GM12878 (cell line): ENCODE measurements around the gene GAL3ST2. TPM values are rescaled to one million over a fixed set of nuclear protein-coding genes. Genes with fewer than 3 reads are reported as not detected.

ENCODE experiments used
- GABPA ChIP-seq: IDR thresholded peaks from 2 replicates; pipeline ENCODE4 v1.6.1; 2014; ENCODE audit warnings: antibody characterized with exemption, low read depth, mild to moderate bottlenecking, inconsistent platforms
- IKZF2 ChIP-seq, 2 experiments: fragments of 450-650 bp; IDR thresholded peaks; 2 replicates each; pipeline ENCODE4 v1.6.1; 2017; ENCODE audit warnings: mild to moderate bottlenecking in 2 of 2, moderate library complexity in 2 of 2
- IRF4 ChIP-seq: IDR thresholded peaks from 2 replicates; pipeline ENCODE4 v1.6.1; 2011; ENCODE audit warnings: low read depth, low read length
- KLF5 ChIP-seq: fragments of 450-650 bp; IDR thresholded peaks from 2 replicates; pipeline ENCODE4 v1.6.1; 2014; ENCODE audit warnings: mild to moderate bottlenecking; ENCODE audit not compliant: partially characterized antibody
- MXI1 ChIP-seq: fragments of 150-350 bp; IDR thresholded peaks from 2 replicates; pipeline ENCODE4 v1.6.1; 2011; ENCODE audit warnings: low read depth, mild to moderate bottlenecking, inconsistent platforms, low read length, improper control_type of control experiment
- MYB ChIP-seq: fragments of 150-350 bp; IDR thresholded peaks from 2 replicates; pipeline ENCODE4 v1.6.1; 2014; ENCODE audit warnings: mild to moderate bottlenecking, low read depth, low read length, borderline replicate concordance
- NBN ChIP-seq: fragments of 450-650 bp; IDR thresholded peaks from 2 replicates; pipeline ENCODE4 v1.6.1; 2016
- PAX8 ChIP-seq: fragments of 450-650 bp; IDR thresholded peaks from 2 replicates; pipeline ENCODE4 v1.6.1; 2017; ENCODE audit warnings: mild to moderate bottlenecking, moderate library complexity
- POLR2A ChIP-seq: IDR thresholded peaks from 2 replicates; pipeline ENCODE4 v1.6.1; 2011; ENCODE audit warnings: low read depth, mild to moderate bottlenecking, low read length
- RCOR1 ChIP-seq: conservative IDR thresholded peaks from 2 replicates; pipeline ENCODE4 v1.6.1; 2012; ENCODE audit warnings: low read depth, low read length, improper control_type of control experiment
- RFX5 ChIP-seq: IDR thresholded peaks from 2 replicates; pipeline ENCODE4 v1.6.1; 2011; ENCODE audit warnings: low read depth, low read length, improper control_type of control experiment
- TARDBP ChIP-seq: IDR thresholded peaks from 2 replicates; pipeline ENCODE4 v1.6.1; 2016; ENCODE audit warnings: borderline replicate concordance
- ZNF384 ChIP-seq: IDR thresholded peaks from 2 replicates; pipeline ENCODE4 v1.6.1; 2012; ENCODE audit warnings: low read depth, mild to moderate bottlenecking, low read length, improper control_type of control experiment, borderline replicate concordance
- polyA plus RNA-seq, 11 experiments: library from polyadenylated mRNA; depleted of rRNA in 4 of 11; unstranded in 6 of 11; stranded (reverse) in 5 of 11; fragments of >200 nt; fragmentation: Nextera tagmentation in 4 of 11; fragmentation: Illumina TruSeq in 1 of 11; extraction: Ambion mirVana in 4 of 11; extraction: Trizol in 1 of 11; gene quantifications; 1 replicate in 1 of 11; 2 replicates in 10 of 11; pipeline versions ENCODE4 v1.2.1 to v1.2.3, GENCODE V29; 2011 to 2016; ENCODE audit warnings: inconsistent platforms in 2 of 11, missing spikeins in 2 of 11, low read depth in 1 of 11
- total RNA-seq, 4 experiments: library from RNA; depleted of rRNA in 3 of 4; stranded (reverse); fragments of >200 nt in 3 of 4; fragmentation: Illumina TruSeq in 1 of 4; extraction: Trizol in 1 of 4; gene quantifications; 2 replicates each; pipeline versions ENCODE4 v1.2.1 to v1.2.3, GENCODE V29; 2013 to 2021
- TF ChIP-seq, protein P1 (sequence below): fragments of 450-650 bp; IDR thresholded peaks from 2 replicates; pipeline ENCODE4 v1.6.1; 2017; ENCODE audit warnings: low read depth, mild to moderate bottlenecking, moderate library complexity
- TF ChIP-seq, protein P2 (sequence below): fragments of 150-350 bp; IDR thresholded peaks from 2 replicates; pipeline ENCODE4 v1.6.1; 2014; ENCODE audit warnings: mild to moderate bottlenecking, low read depth, low read length
- TF ChIP-seq, protein P3 (sequence below): IDR thresholded peaks from 2 replicates; pipeline ENCODE4 v1.6.1; 2012; ENCODE audit warnings: low read length, inconsistent platforms
- TF ChIP-seq, protein P4 (sequence below): fragments of 450-650 bp; IDR thresholded peaks from 2 replicates; pipeline ENCODE4 v1.6.1; 2017; ENCODE audit warnings: mild to moderate bottlenecking
- TF ChIP-seq, protein P5 (sequence below): IDR thresholded peaks from 2 replicates; pipeline ENCODE4 v1.6.1; 2012; ENCODE audit warnings: low read depth, low read length, improper control_type of control experiment
- TF ChIP-seq, protein P6 (sequence below): fragments of 450-650 bp; IDR thresholded peaks from 2 replicates; pipeline ENCODE4 v1.6.1; 2016; ENCODE audit warnings: mild to moderate bottlenecking, moderate library complexity, borderline replicate concordance

GAL3ST2 gene
- total and polyA plus RNA-seq, 10 of the 15 experiments (the other 5 are each of a cell fraction or from before 2014, with no cell fraction given): 0.09 to 0.36 (median 0.11) TPM; not detected in 7

DNA sequence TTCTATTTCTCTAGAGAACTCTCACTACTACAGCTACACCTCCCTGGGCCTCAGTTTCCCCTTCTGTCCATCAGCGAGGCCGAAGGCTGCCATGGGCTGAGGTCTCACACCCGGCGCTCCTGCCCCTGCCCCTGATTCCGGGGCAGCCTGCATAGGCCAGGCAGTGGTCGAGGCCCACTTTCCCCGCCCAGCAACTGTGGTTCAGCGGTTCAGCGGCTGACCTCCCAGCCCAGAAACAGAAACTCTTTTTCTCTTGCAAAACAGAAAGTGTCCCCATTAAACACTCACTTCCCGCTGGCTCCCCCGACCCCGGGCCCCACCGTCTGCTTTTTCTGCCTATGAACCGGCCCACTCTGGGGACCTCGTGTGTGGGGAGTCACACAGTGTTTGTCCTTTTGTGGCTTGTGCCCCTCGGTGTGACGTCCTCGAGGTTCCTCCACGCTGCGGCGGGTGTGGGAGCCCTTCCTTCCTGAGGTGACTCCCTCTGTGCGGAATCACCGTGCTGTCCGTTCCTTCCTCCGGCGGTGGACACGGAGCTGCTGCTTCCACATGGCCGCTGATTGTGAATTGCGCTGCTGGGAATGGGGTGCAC lies 66.1 kb downstream of the GAL3ST2 start (continued):
- TF ChIP-seq, protein P1, sequence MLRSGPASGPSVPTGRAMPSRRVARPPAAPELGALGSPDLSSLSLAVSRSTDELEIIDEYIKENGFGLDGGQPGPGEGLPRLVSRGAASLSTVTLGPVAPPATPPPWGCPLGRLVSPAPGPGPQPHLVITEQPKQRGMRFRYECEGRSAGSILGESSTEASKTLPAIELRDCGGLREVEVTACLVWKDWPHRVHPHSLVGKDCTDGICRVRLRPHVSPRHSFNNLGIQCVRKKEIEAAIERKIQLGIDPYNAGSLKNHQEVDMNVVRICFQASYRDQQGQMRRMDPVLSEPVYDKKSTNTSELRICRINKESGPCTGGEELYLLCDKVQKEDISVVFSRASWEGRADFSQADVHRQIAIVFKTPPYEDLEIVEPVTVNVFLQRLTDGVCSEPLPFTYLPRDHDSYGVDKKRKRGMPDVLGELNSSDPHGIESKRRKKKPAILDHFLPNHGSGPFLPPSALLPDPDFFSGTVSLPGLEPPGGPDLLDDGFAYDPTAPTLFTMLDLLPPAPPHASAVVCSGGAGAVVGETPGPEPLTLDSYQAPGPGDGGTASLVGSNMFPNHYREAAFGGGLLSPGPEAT: peak; percentile 51; the same call in 1 of the 2 replicates
- TF ChIP-seq NBN: 0 out of 2 replicates have a peak, but pooled peaks have one; percentile 40
- no peak for TF ChIP-seq RCOR1
- peak; percentile 74 to 81 for TF ChIP-seq IKZF2 (IDR thresholded peaks at IDR 0.05)
- TF ChIP-seq, protein P2, sequence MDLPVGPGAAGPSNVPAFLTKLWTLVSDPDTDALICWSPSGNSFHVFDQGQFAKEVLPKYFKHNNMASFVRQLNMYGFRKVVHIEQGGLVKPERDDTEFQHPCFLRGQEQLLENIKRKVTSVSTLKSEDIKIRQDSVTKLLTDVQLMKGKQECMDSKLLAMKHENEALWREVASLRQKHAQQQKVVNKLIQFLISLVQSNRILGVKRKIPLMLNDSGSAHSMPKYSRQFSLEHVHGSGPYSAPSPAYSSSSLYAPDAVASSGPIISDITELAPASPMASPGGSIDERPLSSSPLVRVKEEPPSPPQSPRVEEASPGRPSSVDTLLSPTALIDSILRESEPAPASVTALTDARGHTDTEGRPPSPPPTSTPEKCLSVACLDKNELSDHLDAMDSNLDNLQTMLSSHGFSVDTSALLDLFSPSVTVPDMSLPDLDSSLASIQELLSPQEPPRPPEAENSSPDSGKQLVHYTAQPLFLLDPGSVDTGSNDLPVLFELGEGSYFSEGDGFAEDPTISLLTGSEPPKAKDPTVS: no peak
- TF ChIP-seq, protein P3, sequence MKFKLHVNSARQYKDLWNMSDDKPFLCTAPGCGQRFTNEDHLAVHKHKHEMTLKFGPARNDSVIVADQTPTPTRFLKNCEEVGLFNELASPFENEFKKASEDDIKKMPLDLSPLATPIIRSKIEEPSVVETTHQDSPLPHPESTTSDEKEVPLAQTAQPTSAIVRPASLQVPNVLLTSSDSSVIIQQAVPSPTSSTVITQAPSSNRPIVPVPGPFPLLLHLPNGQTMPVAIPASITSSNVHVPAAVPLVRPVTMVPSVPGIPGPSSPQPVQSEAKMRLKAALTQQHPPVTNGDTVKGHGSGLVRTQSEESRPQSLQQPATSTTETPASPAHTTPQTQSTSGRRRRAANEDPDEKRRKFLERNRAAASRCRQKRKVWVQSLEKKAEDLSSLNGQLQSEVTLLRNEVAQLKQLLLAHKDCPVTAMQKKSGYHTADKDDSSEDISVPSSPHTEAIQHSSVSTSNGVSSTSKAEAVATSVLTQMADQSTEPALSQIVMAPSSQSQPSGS: no peak
- peak; percentile 40; the same call in 1 of the 2 replicates for TF ChIP-seq POLR2A
- TF ChIP-seq TARDBP: no peak
- TF ChIP-seq, protein P4, sequence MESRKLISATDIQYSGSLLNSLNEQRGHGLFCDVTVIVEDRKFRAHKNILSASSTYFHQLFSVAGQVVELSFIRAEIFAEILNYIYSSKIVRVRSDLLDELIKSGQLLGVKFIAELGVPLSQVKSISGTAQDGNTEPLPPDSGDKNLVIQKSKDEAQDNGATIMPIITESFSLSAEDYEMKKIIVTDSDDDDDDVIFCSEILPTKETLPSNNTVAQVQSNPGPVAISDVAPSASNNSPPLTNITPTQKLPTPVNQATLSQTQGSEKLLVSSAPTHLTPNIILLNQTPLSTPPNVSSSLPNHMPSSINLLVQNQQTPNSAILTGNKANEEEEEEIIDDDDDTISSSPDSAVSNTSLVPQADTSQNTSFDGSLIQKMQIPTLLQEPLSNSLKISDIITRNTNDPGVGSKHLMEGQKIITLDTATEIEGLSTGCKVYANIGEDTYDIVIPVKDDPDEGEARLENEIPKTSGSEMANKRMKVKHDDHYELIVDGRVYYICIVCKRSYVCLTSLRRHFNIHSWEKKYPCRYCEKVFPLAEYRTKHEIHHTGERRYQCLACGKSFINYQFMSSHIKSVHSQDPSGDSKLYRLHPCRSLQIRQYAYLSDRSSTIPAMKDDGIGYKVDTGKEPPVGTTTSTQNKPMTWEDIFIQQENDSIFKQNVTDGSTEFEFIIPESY: no peak
- no peak for TF ChIP-seq IRF4
- no peak for TF ChIP-seq KLF5
- TF ChIP-seq, protein P5, sequence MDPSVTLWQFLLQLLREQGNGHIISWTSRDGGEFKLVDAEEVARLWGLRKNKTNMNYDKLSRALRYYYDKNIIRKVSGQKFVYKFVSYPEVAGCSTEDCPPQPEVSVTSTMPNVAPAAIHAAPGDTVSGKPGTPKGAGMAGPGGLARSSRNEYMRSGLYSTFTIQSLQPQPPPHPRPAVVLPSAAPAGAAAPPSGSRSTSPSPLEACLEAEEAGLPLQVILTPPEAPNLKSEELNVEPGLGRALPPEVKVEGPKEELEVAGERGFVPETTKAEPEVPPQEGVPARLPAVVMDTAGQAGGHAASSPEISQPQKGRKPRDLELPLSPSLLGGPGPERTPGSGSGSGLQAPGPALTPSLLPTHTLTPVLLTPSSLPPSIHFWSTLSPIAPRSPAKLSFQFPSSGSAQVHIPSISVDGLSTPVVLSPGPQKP: 0 out of 2 replicates have a peak, but pooled peaks have one; percentile 48
- TF ChIP-seq GABPA: 0 out of 2 replicates have a peak, but pooled peaks have one; percentile 11
- TF ChIP-seq ZNF384: no peak
- no peak for TF ChIP-seq RFX5
- no peak for TF ChIP-seq MYB
- TF ChIP-seq, protein P6, sequence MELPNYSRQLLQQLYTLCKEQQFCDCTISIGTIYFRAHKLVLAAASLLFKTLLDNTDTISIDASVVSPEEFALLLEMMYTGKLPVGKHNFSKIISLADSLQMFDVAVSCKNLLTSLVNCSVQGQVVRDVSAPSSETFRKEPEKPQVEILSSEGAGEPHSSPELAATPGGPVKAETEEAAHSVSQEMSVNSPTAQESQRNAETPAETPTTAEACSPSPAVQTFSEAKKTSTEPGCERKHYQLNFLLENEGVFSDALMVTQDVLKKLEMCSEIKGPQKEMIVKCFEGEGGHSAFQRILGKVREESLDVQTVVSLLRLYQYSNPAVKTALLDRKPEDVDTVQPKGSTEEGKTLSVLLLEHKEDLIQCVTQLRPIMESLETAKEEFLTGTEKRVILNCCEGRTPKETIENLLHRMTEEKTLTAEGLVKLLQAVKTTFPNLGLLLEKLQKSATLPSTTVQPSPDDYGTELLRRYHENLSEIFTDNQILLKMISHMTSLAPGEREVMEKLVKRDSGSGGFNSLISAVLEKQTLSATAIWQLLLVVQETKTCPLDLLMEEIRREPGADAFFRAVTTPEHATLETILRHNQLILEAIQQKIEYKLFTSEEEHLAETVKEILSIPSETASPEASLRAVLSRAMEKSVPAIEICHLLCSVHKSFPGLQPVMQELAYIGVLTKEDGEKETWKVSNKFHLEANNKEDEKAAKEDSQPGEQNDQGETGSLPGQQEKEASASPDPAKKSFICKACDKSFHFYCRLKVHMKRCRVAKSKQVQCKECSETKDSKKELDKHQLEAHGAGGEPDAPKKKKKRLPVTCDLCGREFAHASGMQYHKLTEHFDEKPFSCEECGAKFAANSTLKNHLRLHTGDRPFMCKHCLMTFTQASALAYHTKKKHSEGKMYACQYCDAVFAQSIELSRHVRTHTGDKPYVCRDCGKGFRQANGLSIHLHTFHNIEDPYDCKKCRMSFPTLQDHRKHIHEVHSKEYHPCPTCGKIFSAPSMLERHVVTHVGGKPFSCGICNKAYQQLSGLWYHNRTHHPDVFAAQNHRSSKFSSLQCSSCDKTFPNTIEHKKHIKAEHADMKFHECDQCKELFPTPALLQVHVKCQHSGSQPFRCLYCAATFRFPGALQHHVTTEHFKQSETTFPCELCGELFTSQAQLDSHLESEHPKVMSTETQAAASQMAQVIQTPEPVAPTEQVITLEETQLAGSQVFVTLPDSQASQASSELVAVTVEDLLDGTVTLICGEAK: no peak; the same call in 1 of the 2 replicates
- no peak for TF ChIP-seq MXI1
- no peak for TF ChIP-seq PAX8
